ENCODE data around the gene TM9SF1. TPM values are rescaled to one million over a fixed set of nuclear protein-coding genes. Genes with fewer than 3 reads are reported as not detected.
A peak's percentile ranks its signal among the peaks of the same experiment; 100 is the strongest.

Gene TM9SF1
- total and polyA plus RNA-seq, 9 of the 15 experiments (the other 6 are each of a cell fraction or from before 2014, with no cell fraction given): 5.3 to 20.3 (median 11.8) TPM

- TF ChIP-seq, protein P1, sequence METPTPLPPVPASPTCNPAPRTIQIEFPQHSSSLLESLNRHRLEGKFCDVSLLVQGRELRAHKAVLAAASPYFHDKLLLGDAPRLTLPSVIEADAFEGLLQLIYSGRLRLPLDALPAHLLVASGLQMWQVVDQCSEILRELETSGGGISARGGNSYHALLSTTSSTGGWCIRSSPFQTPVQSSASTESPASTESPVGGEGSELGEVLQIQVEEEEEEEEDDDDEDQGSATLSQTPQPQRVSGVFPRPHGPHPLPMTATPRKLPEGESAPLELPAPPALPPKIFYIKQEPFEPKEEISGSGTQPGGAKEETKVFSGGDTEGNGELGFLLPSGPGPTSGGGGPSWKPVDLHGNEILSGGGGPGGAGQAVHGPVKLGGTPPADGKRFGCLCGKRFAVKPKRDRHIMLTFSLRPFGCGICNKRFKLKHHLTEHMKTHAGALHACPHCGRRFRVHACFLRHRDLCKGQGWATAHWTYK (CRISPR knock-in tag; IDR thresholded peaks at IDR 0.05): peak; percentile 57; the same call in 1 of the 2 replicates
- TF ChIP-seq ZSCAN29 (IDR thresholded peaks at IDR 0.05) (no peak), NCOR1 (IDR thresholded peaks at IDR 0.05) (peak; percentile 61), SMAD1 (IDR thresholded peaks at IDR 0.05; ENCODE audit: low read depth, low read length, partially characterized antibody) (peak; percentile 79), ARID1B (IDR thresholded peaks at IDR 0.05) (peak; percentile 51; the same call in 1 of the 2 replicates), E2F4 (CRISPR knock-in tag; IDR thresholded peaks at IDR 0.05; ENCODE audit: low read depth) (no peak), ZNF766 (CRISPR knock-in tag; conservative IDR thresholded peaks at IDR 0.05) (0 out of 2 replicates have a peak, but pooled peaks have one; percentile 48), PYGO2 (tag; IDR thresholded peaks at IDR 0.05) (no peak), SMC3 (conservative IDR thresholded peaks at IDR 0.05; ENCODE audit: insufficient read depth, low read depth, low read length) (peak; percentile 8; the same call in 1 of the 2 replicates), ARNT (IDR thresholded peaks at IDR 0.05) (no peak), TOE1 (IDR thresholded peaks at IDR 0.05; ENCODE audit: borderline replicate concordance) (peak; percentile 100), TOE1 (CRISPR knock-in tag; IDR thresholded peaks at IDR 0.05; ENCODE audit: borderline replicate concordance, low read depth) (no peak), WHSC1 (IDR thresholded peaks at IDR 0.05; ENCODE audit: low read length) (no peak), POLR2B (IDR thresholded peaks at IDR 0.05; ENCODE audit: low read depth, partially characterized antibody) (peak; percentile 93), RAD51 (IDR thresholded peaks at IDR 0.05; ENCODE audit: borderline replicate concordance, low read depth) (peak; percentile 99), TCFL5 (CRISPR knock-in tag; conservative IDR thresholded peaks at IDR 0.05) (no peak), SUPT5H (IDR thresholded peaks at IDR 0.05) (peak; percentile 97), CTBP1 (IDR thresholded peaks at IDR 0.05; ENCODE audit: borderline replicate concordance) (peak; percentile 39; the same call in 1 of the 2 replicates), MAZ (CRISPR knock-in tag; conservative IDR thresholded peaks at IDR 0.05 in 1 of 2, IDR thresholded peaks at IDR 0.05 in 1 of 2) (peak; percentile 33 to 85; a peak in 2 of 4 replicates), E2F6 (IDR thresholded peaks at IDR 0.05; ENCODE audit: borderline replicate concordance in 1 of 2, extremely low read depth in 1 of 2, insufficient read depth in 1 of 2, insufficient read length in 1 of 2, low read depth in 1 of 2, low read length in 1 of 2, poor library complexity in 1 of 2, severe bottlenecking in 1 of 2) (peak; percentile 14 to 53)
- TF ChIP-seq, protein P2, sequence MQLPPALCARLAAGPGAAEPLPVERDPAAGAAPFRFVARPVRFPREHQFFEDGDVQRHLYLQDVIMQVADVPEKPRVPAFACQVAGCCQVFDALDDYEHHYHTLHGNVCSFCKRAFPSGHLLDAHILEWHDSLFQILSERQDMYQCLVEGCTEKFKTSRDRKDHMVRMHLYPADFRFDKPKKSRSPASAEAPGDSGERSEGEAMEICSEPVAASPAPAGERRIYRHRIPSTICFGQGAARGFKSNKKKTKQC (CRISPR knock-in tag; IDR thresholded peaks at IDR 0.05): 0 out of 2 replicates have a peak, but pooled peaks have one; percentile 29
- TF ChIP-seq, protein P3, sequence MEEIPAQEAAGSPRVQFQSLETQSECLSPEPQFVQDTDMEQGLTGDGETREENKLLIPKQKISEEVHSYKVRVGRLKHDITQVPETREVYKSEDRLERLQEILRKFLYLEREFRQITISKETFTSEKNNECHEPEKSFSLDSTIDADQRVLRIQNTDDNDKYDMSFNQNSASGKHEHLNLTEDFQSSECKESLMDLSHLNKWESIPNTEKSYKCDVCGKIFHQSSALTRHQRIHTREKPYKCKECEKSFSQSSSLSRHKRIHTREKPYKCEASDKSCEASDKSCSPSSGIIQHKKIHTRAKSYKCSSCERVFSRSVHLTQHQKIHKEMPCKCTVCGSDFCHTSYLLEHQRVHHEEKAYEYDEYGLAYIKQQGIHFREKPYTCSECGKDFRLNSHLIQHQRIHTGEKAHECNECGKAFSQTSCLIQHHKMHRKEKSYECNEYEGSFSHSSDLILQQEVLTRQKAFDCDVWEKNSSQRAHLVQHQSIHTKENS (CRISPR knock-in tag; IDR thresholded peaks at IDR 0.05): no peak
Observed at GRCh38 chr14:24212924-24213865, 18.0 kb upstream of the TM9SF1 start, which contains the start of gene CHMP4A (continued).
